ENCODE data around the gene PCGF2.

Gene PCGF2

GRCh38 chr17:38691154-38691553 lies 57.0 kb downstream of the PCGF2 start:
- Histone ChIP-seq H3K4me1 (ENCODE audit: insufficient read depth, low read length, severe bottlenecking) (no peaks in the 10 kb centered on the region), H2AFZ (ENCODE audit: low read length) (no peak overlapping the region), H3K4me3 (ENCODE audit: low read depth, low read length, poor library complexity, severe bottlenecking) (no peak overlapping the region), H3K4me2 (ENCODE audit: low read length) (no peak overlapping the region), H3K27me3 (ENCODE audit: insufficient read depth, low read length) (peaks cover 4% of the 10 kb centered on the region; the same call in 1 of the 2 replicates), H3K27ac (ENCODE audit: low read depth, low read length, poor library complexity, severe bottlenecking) (no peak overlapping the region), H4K20me1 (ENCODE audit: insufficient read depth, low read length) (0 out of 2 replicates have a peak, but pooled peaks cover 2% of the 10 kb centered on the region), H3K79me2 (ENCODE audit: insufficient read depth, low read length) (no peaks in the 10 kb centered on the region), H3K9me2 (ENCODE audit: low read depth, low read length) (no peaks in the 10 kb centered on the region), H3K36me3 (ENCODE audit: insufficient read depth, low read length) (no peaks in the 10 kb centered on the region), H3F3A (ENCODE audit: insufficient read depth, low read length) (no peaks in the 10 kb centered on the region), H3K9me3 (ENCODE audit: low read length) (no peaks in the 10 kb centered on the region), H3K9ac (ENCODE audit: low read length) (no peak overlapping the region)
- TF ChIP-seq EZH2 (IDR thresholded peaks at IDR 0.05; ENCODE audit: borderline replicate concordance, low read length) = no peak
- no peak for TF ChIP-seq CTCF (IDR thresholded peaks at IDR 0.05; ENCODE audit: low read length)

GRCh38 chr17:38690386-38690785 lies 57.8 kb downstream of the PCGF2 start:
- no peak for TF ChIP-seq EZH2 (IDR thresholded peaks at IDR 0.05; ENCODE audit: borderline replicate concordance, low read length)
- no peak for TF ChIP-seq CTCF (IDR thresholded peaks at IDR 0.05; ENCODE audit: low read length)
- no peak overlapping the region for H3K4me3 ChIP-seq (ENCODE audit: low read depth, low read length, poor library complexity, severe bottlenecking)
- no peak overlapping the region for H2AFZ ChIP-seq (ENCODE audit: low read length)

GRCh38 chr17:38687286-38687685 lies 60.9 kb downstream of the PCGF2 start:
- Histone ChIP-seq H3K9me2 (ENCODE audit: low read depth, low read length) (no peaks in the 10 kb centered on the region), H3K36me3 (ENCODE audit: insufficient read depth, low read length) (no peaks in the 10 kb centered on the region), H3K27me3 (ENCODE audit: insufficient read depth, low read length) (peaks cover 10% of the 10 kb centered on the region; the same call in 1 of the 2 replicates), H3K4me2 (ENCODE audit: low read length) (no peak overlapping the region), H3F3A (ENCODE audit: insufficient read depth, low read length) (no peaks in the 10 kb centered on the region), H3K9ac (ENCODE audit: low read length) (no peak overlapping the region), H3K9me3 (ENCODE audit: low read length) (no peaks in the 10 kb centered on the region), H3K79me2 (ENCODE audit: insufficient read depth, low read length) (no peaks in the 10 kb centered on the region), H3K27ac (ENCODE audit: low read depth, low read length, poor library complexity, severe bottlenecking) (no peak overlapping the region), H3K4me3 (ENCODE audit: low read depth, low read length, poor library complexity, severe bottlenecking) (no peak overlapping the region), H2AFZ (ENCODE audit: low read length) (no peak overlapping the region), H4K20me1 (ENCODE audit: insufficient read depth, low read length) (0 out of 2 replicates have a peak, but pooled peaks cover 2% of the 10 kb centered on the region), H3K4me1 (ENCODE audit: insufficient read depth, low read length, severe bottlenecking) (no peaks in the 10 kb centered on the region)
- TF ChIP-seq EZH2 (IDR thresholded peaks at IDR 0.05; ENCODE audit: borderline replicate concordance, low read length) (no peak), CTCF (IDR thresholded peaks at IDR 0.05; ENCODE audit: low read length) (no peak)

More at GRCh38 chr17:38690386-38690785, 57.8 kb downstream of the PCGF2 start:
- H3K27ac ChIP-seq (ENCODE audit: low read depth, low read length, poor library complexity, severe bottlenecking) = no peak overlapping the region
- no peaks in the 10 kb centered on the region for H3F3A ChIP-seq (ENCODE audit: insufficient read depth, low read length)
- no peaks in the 10 kb centered on the region for H3K79me2 ChIP-seq (ENCODE audit: insufficient read depth, low read length)
- H4K20me1 ChIP-seq (ENCODE audit: insufficient read depth, low read length) = 0 out of 2 replicates have a peak, but pooled peaks cover 2% of the 10 kb centered on the region
- H3K9ac ChIP-seq (ENCODE audit: low read length) = no peak overlapping the region
- H3K4me1 ChIP-seq (ENCODE audit: insufficient read depth, low read length, severe bottlenecking) = no peaks in the 10 kb centered on the region
- H3K4me2 ChIP-seq (ENCODE audit: low read length) = no peak overlapping the region
- H3K9me3 ChIP-seq (ENCODE audit: low read length) = no peaks in the 10 kb centered on the region
- peaks cover 10% of the 10 kb centered on the region; the same call in 1 of the 2 replicates for H3K27me3 ChIP-seq (ENCODE audit: insufficient read depth, low read length)
- no peaks in the 10 kb centered on the region for H3K9me2 ChIP-seq (ENCODE audit: low read depth, low read length)
- no peaks in the 10 kb centered on the region for H3K36me3 ChIP-seq (ENCODE audit: insufficient read depth, low read length)

All from OCI-LY1 (cell line).